OCI-LY1 (cell line): Measurements from ENCODE around the gene KIF17.

Experiments
- H2AFZ ChIP-seq: fragments of 200-600 bp; sonication (generic), shearing (Covaris generic); 2 replicates; pipeline ENCODE4 v1.6.0; 2014; ENCODE audit warnings: antibody characterized with exemption, mild to moderate bottlenecking, low read length
- H3F3A ChIP-seq: fragments of 200-600 bp; sonication (generic), shearing (Covaris generic); 2 replicates; pipeline ENCODE4 v1.6.0; 2014; ENCODE audit warnings: mild to moderate bottlenecking, antibody characterized with exemption, low read length, moderate library complexity; ENCODE audit not compliant: insufficient read depth
- H3K27ac ChIP-seq: fragments of 200-600 bp; sonication (generic); 2 replicates; pipeline ENCODE4 v1.5.1; 2014; ENCODE audit warnings: low read length, mixed run types, mild to moderate bottlenecking, low read depth; ENCODE audit not compliant: poor library complexity, severe bottlenecking
- H3K27me3 ChIP-seq: fragments of 200-600 bp; sonication (generic); 2 replicates; pipeline ENCODE4 v1.6.0; 2014; ENCODE audit warnings: antibody characterized with exemption, mild to moderate bottlenecking, low read length, moderate library complexity; ENCODE audit not compliant: insufficient read depth
- H3K36me3 ChIP-seq: fragments of 200-600 bp; sonication (generic); 2 replicates; pipeline ENCODE4 v1.6.1; 2014; ENCODE audit warnings: mild to moderate bottlenecking, antibody characterized with exemption, low read length, moderate library complexity, mixed read lengths; ENCODE audit not compliant: insufficient read depth
- H3K4me1 ChIP-seq: fragments of 200-600 bp; sonication (generic); 2 replicates; pipeline ENCODE4 v1.5.1; 2014; ENCODE audit warnings: mild to moderate bottlenecking, low read length, moderate library complexity; ENCODE audit not compliant: insufficient read depth, severe bottlenecking
- H3K4me2 ChIP-seq: fragments of 200-600 bp; sonication (generic), shearing (Covaris generic); 2 replicates; pipeline ENCODE4 v1.6.1; 2014; ENCODE audit warnings: low read length
- H3K4me3 ChIP-seq: fragments of 200-600 bp; sonication (generic); 2 replicates; pipeline ENCODE4 v1.5.1; 2014; ENCODE audit warnings: low read length, low read depth, mild to moderate bottlenecking, mixed read lengths; ENCODE audit not compliant: poor library complexity, severe bottlenecking
- H3K79me2 ChIP-seq: fragments of 200-600 bp; shearing (Covaris generic); 2 replicates; pipeline ENCODE4 v1.6.1; 2016; ENCODE audit warnings: mixed run types, low read length, mixed read lengths; ENCODE audit not compliant: insufficient read depth
- H3K9ac ChIP-seq: fragments of 200-600 bp; sonication (generic), shearing (Covaris generic); 2 replicates; pipeline ENCODE4 v1.6.1; 2014; ENCODE audit warnings: mild to moderate bottlenecking, low read length, mixed read lengths
- H3K9me2 ChIP-seq: fragments of 200-600 bp; sonication (generic), shearing (Covaris generic); 2 replicates; pipeline ENCODE4 v1.6.1; 2014; ENCODE audit warnings: low read depth, mild to moderate bottlenecking, low read length, mixed read lengths
- H3K9me3 ChIP-seq: fragments of 200-600 bp; shearing (Covaris generic); 2 replicates; pipeline ENCODE4 v1.6.1; 2014; ENCODE audit warnings: low read length, mixed read lengths
- H4K20me1 ChIP-seq: fragments of 200-600 bp; sonication (generic), shearing (Covaris generic); 2 replicates; pipeline ENCODE4 v1.6.0; 2016; ENCODE audit warnings: mild to moderate bottlenecking, low read length; ENCODE audit not compliant: insufficient read depth
- EZH2 ChIP-seq: fragments of 200-600 bp; sonication (generic), shearing (Covaris generic); IDR thresholded peaks from 2 replicates; pipeline ENCODE4 v1.8.0; 2017; ENCODE audit warnings: borderline replicate concordance, mixed run types, mild to moderate bottlenecking, antibody characterized with exemption, low read length, moderate library complexity, mixed read lengths
- TF ChIP-seq, protein P1 (sequence below): fragments of 200-600 bp; sonication (generic), shearing (Covaris generic); IDR thresholded peaks from 2 replicates; pipeline ENCODE4 v1.5.1; 2017; ENCODE audit warnings: mild to moderate bottlenecking, antibody characterized with exemption, low read length, moderate library complexity, mixed read lengths

KIF17 gene

DNA sequence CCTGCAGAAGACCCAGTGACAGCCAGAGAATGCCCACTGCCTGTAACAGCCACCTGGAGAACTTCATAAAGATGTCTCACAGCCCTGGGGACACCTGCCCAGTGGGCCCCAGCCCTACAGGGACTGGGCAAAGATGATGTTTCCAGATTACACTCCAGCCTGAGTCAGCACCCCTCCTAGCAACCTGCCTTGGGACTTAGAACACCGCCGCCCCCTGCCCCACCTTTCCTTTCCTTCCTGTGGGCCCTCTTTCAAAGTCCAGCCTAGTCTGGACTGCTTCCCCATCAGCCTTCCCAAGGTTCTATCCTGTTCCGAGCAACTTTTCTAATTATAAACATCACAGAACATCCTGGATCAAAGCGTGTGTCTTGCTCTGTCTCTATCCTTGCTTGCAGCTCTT is 99.3 kb downstream of the KIF17 start:
- Histone ChIP-seq H3K27me3 (peaks cover 7% of the 10 kb centered on the region; the same call in 1 of the 2 replicates), H3K4me1 (no peaks in the 10 kb centered on the region), H2AFZ (no peak overlapping the region), H3K9me2 (no peaks in the 10 kb centered on the region), H3K4me2 (no peak overlapping the region), H3K27ac (no peak overlapping the region), H4K20me1 (no peaks in the 10 kb centered on the region), H3K4me3 (no peak overlapping the region), H3K9ac (no peak overlapping the region), H3K79me2 (no peaks in the 10 kb centered on the region), H3K36me3 (no peaks in the 10 kb centered on the region), H3F3A (no peaks in the 10 kb centered on the region), H3K9me3 (no peaks in the 10 kb centered on the region)
- TF ChIP-seq EZH2: no peak
- TF ChIP-seq, protein P1, sequence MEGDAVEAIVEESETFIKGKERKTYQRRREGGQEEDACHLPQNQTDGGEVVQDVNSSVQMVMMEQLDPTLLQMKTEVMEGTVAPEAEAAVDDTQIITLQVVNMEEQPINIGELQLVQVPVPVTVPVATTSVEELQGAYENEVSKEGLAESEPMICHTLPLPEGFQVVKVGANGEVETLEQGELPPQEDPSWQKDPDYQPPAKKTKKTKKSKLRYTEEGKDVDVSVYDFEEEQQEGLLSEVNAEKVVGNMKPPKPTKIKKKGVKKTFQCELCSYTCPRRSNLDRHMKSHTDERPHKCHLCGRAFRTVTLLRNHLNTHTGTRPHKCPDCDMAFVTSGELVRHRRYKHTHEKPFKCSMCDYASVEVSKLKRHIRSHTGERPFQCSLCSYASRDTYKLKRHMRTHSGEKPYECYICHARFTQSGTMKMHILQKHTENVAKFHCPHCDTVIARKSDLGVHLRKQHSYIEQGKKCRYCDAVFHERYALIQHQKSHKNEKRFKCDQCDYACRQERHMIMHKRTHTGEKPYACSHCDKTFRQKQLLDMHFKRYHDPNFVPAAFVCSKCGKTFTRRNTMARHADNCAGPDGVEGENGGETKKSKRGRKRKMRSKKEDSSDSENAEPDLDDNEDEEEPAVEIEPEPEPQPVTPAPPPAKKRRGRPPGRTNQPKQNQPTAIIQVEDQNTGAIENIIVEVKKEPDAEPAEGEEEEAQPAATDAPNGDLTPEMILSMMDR: no peak

DNA sequence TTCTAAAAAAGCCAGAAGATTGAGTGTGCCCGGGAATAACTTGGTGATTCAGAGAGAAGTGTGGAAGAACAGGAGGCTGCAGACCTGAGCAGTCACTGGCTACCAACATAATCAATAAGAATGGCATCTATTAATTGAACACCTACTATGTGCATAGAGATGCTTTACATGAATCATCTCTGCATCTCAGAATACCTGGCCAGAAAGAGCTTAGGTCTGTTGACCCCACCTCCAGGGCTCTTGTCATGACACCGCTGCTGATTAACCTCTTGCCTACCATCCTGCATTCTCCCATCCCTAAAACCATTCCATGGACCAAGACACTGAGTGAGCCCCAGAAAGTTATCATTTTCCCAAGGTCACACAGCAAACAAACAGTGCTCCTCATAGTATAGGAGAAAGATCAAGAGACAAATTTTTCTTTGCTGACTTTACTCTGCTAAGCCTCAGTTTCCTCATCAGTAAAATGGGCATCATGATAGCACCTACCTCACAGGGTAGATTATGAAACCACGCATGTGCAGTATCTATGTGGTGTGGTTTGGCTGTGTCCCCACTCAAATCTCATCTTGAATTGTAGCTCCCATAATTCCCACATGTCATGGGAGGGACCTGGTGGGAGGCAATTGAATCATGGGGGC is 100.8 kb downstream of the KIF17 start:
- Histone ChIP-seq H3F3A (no peaks in the 10 kb centered on the region), H3K36me3 (no peaks in the 10 kb centered on the region), H3K4me2 (no peak overlapping the region), H3K4me3 (no peak overlapping the region), H3K9ac (no peak overlapping the region), H3K27ac (no peak overlapping the region), H3K79me2 (no peaks in the 10 kb centered on the region), H4K20me1 (no peaks in the 10 kb centered on the region), H3K9me2 (no peaks in the 10 kb centered on the region), H3K4me1 (no peaks in the 10 kb centered on the region), H3K27me3 (peaks cover 7% of the 10 kb centered on the region; the same call in 1 of the 2 replicates), H2AFZ (no peak overlapping the region), H3K9me3 (no peaks in the 10 kb centered on the region)
- no peak for TF ChIP-seq EZH2
- TF ChIP-seq, protein P1: no peak

DNA sequence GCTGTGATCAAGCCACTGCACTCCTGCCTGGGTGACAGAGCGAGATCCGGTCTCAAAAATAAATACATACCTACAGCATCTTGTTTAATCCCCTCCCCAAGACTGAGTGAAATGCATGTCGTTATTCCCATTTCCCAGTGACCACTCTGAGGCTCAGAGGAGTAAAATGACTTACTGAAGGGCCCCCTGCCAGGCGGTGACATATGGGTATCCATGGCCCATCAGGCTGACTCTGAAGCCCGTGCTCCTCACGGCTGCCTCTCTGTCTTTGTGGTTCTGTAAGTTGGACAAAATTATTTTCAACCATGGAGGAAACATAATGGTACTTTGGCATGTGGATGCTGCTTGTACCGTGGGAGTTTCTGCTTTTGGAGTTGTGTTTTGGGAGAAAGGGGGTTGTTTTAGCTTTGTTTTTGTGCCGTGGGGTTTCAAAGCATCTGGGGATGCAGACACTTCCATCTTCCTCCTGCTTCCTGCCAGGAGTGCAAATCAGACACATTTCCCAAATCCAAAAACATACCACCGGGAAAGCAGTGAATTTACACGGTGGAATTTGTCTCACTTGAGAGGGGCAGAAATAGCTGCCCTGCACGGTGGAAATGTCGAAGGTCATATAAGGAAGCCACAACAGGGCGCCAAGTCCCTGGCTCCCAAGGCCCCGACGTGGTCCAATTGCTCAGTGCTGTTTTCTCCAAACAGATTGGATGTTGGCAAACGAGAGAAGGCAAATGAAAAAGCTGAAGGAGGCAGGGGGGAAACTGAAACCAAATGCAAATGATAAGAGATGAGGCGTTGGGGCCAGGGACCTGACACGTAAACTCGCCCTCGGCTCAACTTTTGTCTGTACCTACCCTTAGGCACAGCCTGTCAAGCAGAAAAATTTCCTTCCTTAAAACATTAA is 101.6 kb downstream of the KIF17 start:
- Histone ChIP-seq H2AFZ (no peak overlapping the region), H3K9ac (no peak overlapping the region)

More for the DNA sequence above, 101.6 kb downstream of the KIF17 start:
- no peak for TF ChIP-seq EZH2
- TF ChIP-seq, protein P1: no peak
- Histone ChIP-seq H3K27ac (no peak overlapping the region), H3K4me2 (no peak overlapping the region), H3K4me1 (no peaks in the 10 kb centered on the region), H3K9me2 (no peaks in the 10 kb centered on the region), H3K79me2 (no peaks in the 10 kb centered on the region), H3K36me3 (no peaks in the 10 kb centered on the region), H3K4me3 (no peak overlapping the region), H3F3A (no peaks in the 10 kb centered on the region), H4K20me1 (no peaks in the 10 kb centered on the region), H3K27me3 (peaks cover 7% of the 10 kb centered on the region; the same call in 1 of the 2 replicates), H3K9me3 (no peaks in the 10 kb centered on the region)
